ENCODE results near the gene ITCH. TPM values are rescaled to one million over a fixed set of nuclear protein-coding genes. Genes with fewer than 3 reads are reported as not detected.
"Not testable (repeated sequence)": the region's sequence is repeated elsewhere in the genome, so short reads cannot be mapped to it uniquely, and the experiment has no call there.

ITCH gene
- total RNA-seq, 4 donors from 2014 or later = 35.2 to 82.8 (median 65.3) TPM

DNA sequence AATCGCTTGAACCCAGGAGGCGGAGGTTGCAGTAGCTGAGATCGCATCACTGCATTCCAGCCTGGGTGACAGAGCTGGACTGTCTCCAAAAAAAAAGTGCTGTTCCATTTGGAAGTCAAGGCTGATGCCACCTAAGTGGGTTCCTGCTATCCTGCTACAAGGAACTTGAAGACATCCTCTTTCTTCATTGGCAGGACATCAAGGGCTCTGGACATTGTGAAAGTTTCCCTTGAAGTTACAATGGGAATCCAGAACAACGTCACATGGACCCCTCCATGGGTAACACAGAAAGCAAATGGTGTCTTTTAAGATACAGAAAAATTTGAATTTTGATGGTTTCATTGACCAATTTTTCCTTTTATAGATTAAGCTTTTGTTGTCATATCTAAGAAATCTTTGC, 15.5 kb upstream of the ITCH start:
- 87% methylated on average over 4 of the region's 4 CpGs; no CpG with 5 or more reads in 1 of the 2 donors for WGBS, 2 donors (ENCODE audit: low coverage in 1 of 2)
- in situ Hi-C loops (cut with MboI; ENCODE audit: low pct_ligation_motif_present in 1 of 4, low pct_unique_long_range_greater_than_20kb in 1 of 4, low sequenced_read_pairs in 3 of 4) (no loop called here), intact Hi-C loops (cut with DNase I; ENCODE audit: low total_unique reads) (no loop called here)
- no peak for DNase-seq
- Histone ChIP-seq H3K27ac (no peak overlapping the region), H3K4me1 (peaks cover 0 to 22% (median 5%) of the 10 kb centered on the region in 4 donors), H3K36me3 (no peaks in the 10 kb centered on the region), H3K9me3 (no peaks in the 10 kb centered on the region), H3K4me3 (no peak overlapping the region), H3K27me3 (no peaks in the 10 kb centered on the region)
- TF ChIP-seq POLR2AphosphoS5 (IDR thresholded peaks at IDR 0.05) (no peak), POLR2A (IDR thresholded peaks at IDR 0.05) (no peak), EP300 (IDR thresholded peaks at IDR 0.05; ENCODE audit: low read depth) (no peak)
- TF ChIP-seq, protein P1, sequence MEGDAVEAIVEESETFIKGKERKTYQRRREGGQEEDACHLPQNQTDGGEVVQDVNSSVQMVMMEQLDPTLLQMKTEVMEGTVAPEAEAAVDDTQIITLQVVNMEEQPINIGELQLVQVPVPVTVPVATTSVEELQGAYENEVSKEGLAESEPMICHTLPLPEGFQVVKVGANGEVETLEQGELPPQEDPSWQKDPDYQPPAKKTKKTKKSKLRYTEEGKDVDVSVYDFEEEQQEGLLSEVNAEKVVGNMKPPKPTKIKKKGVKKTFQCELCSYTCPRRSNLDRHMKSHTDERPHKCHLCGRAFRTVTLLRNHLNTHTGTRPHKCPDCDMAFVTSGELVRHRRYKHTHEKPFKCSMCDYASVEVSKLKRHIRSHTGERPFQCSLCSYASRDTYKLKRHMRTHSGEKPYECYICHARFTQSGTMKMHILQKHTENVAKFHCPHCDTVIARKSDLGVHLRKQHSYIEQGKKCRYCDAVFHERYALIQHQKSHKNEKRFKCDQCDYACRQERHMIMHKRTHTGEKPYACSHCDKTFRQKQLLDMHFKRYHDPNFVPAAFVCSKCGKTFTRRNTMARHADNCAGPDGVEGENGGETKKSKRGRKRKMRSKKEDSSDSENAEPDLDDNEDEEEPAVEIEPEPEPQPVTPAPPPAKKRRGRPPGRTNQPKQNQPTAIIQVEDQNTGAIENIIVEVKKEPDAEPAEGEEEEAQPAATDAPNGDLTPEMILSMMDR (IDR thresholded peaks at IDR 0.05) = no peak

DNA sequence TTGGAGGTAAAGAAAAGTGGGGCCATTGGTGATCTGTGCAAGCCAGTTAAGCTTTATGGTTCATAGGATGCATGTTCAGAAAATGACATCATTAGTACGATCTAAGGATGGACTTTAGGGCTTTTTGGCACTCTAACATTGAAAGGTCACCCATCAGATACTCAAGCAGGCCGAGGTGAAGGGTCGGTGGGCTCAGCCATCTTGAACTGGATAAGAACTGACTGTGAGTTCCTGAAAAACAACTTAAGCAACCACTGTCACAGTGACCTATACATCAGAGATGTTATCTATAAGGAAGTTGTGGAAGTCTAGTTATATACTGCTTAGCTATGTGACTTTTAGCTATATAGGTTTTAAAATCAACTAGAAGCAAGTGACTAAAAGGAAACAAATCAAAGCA, 13.0 kb upstream of the ITCH start:
- no peak for DNase-seq
- in situ Hi-C loops (cut with MboI; ENCODE audit: low pct_ligation_motif_present in 1 of 4, low pct_unique_long_range_greater_than_20kb in 1 of 4, low sequenced_read_pairs in 3 of 4) = no loop called here
- H3K4me3 ChIP-seq = no peak overlapping the region
- H3K9me3 ChIP-seq = no peaks in the 10 kb centered on the region
- 50 to 69% methylated on average over 1 to 3 of the region's 3 CpGs for WGBS, 2 donors (ENCODE audit: low coverage in 1 of 2)
- H3K4me1 ChIP-seq = peaks cover 0 to 4% (median 0%) of the 10 kb centered on the region in 4 donors
- intact Hi-C loops (cut with DNase I; ENCODE audit: low total_unique reads) = no loop called here
- no peak overlapping the region for H3K27ac ChIP-seq
- H3K27me3 ChIP-seq = no peaks in the 10 kb centered on the region
- no peak for TF ChIP-seq EP300 (IDR thresholded peaks at IDR 0.05; ENCODE audit: low read depth)
- TF ChIP-seq, protein P1 (IDR thresholded peaks at IDR 0.05) = no peak
- TF ChIP-seq POLR2AphosphoS5 (IDR thresholded peaks at IDR 0.05) = no peak
- TF ChIP-seq POLR2A (IDR thresholded peaks at IDR 0.05) = no peak
- no peaks in the 10 kb centered on the region for H3K36me3 ChIP-seq

DNA sequence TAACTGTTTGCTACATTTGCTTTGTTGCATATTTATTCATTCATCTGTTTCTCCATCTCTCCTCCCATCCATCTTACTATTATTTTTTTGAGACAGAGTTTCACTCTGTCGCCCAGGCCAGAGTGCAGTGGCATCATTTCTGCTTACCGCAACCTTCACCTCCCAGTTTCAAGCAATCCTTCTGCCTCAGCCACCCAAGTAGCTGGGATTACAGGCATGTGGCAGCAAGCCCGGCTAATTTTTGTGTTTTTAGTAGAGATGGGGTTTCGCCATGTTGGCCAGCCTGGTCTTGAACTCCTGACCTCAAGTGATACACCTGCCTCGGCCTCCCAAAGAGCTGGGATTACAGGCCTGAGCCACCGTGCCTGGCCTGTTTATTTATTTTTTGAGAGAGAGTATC, 9.6 kb upstream of the ITCH start:
- H3K9me3 ChIP-seq; intact Hi-C loops (cut with DNase I; ENCODE audit: low total_unique reads); H3K27me3 ChIP-seq; H3K4me1 ChIP-seq; H3K36me3 ChIP-seq; H3K4me3 ChIP-seq; H3K27ac ChIP-seq; in situ Hi-C loops (cut with MboI; ENCODE audit: low pct_ligation_motif_present in 1 of 4, low pct_unique_long_range_greater_than_20kb in 1 of 4, low sequenced_read_pairs in 3 of 4); DNase-seq: not testable (repeated sequence)
- 83 to 100% methylated on average over 2 to 6 of the region's 6 CpGs for WGBS, 2 donors (ENCODE audit: low coverage in 1 of 2)

DNA sequence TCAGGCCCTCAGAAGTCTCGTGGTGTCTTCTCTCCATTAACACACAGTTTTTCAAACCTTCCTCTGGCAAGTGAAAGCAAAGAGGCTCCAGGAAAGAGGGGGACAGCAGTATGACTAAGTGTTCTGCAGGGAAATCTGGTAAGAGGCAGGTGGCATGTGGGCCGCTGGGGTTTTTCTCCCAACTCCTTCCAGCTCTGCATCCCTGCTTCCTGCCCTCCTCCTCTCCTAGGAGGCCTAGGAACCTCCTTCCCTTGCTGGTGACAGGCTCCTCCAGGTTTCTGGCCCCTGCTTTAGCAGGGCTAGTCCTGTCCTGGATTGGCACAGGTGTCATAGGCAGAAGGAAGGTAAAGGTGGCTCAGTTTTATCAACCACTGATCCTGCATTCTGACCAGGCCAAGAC, 7.6 kb upstream of the ITCH start:
- Histone ChIP-seq H3K36me3 (no peaks in the 10 kb centered on the region), H3K27me3 (no peaks in the 10 kb centered on the region), H3K4me3 (no peak overlapping the region), H3K27ac (no peak overlapping the region), H3K9me3 (no peaks in the 10 kb centered on the region), H3K4me1 (no peaks in the 10 kb centered on the region)
- intact Hi-C loops (cut with DNase I; ENCODE audit: low total_unique reads) (no loop called here), in situ Hi-C loops (cut with MboI; ENCODE audit: low pct_ligation_motif_present in 1 of 4, low pct_unique_long_range_greater_than_20kb in 1 of 4, low sequenced_read_pairs in 3 of 4) (no loop called here)
- 38 to 77% methylated on average over 1 to 2 of the region's 2 CpGs for WGBS, 2 donors (ENCODE audit: low coverage in 1 of 2)
- TF ChIP-seq EP300 (IDR thresholded peaks at IDR 0.05; ENCODE audit: low read depth) (no peak), POLR2A (IDR thresholded peaks at IDR 0.05) (no peak), POLR2AphosphoS5 (IDR thresholded peaks at IDR 0.05) (no peak)
- TF ChIP-seq, protein P1 (IDR thresholded peaks at IDR 0.05) = no peak
- no peak for DNase-seq

DNA sequence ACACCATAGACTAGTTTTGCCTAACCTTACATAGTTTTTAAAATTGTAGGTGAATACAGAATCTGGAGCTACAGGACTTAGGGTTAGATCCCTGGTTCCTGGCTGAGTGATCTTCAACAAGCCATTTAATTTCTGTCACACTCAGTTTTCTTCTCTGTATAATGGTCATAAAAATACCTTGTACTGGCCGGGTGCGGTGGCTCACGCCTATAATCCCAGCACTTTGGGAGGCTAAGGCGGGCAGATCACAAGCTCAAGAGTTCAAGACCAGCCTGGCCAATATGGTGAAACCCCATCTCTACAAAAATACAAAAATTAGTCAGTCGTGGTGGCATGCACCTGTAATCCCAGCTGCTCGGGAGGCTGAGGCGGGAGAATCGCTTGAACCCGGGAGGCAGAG, 3.3 kb upstream of the ITCH start:
- DNase-seq; H3K27me3 ChIP-seq; H3K9me3 ChIP-seq; H3K36me3 ChIP-seq; H3K27ac ChIP-seq; intact Hi-C loops (cut with DNase I; ENCODE audit: low total_unique reads); in situ Hi-C loops (cut with MboI; ENCODE audit: low pct_ligation_motif_present in 1 of 4, low pct_unique_long_range_greater_than_20kb in 1 of 4, low sequenced_read_pairs in 3 of 4); H3K4me3 ChIP-seq: not testable (repeated sequence)
- peaks cover 7 to 19% (median 14%) of the 10 kb centered on the region in 4 donors for H3K4me1 ChIP-seq
- 77 to 100% methylated on average over 4 to 9 of the region's 9 CpGs for WGBS, 2 donors (ENCODE audit: low coverage in 1 of 2)

Measured in transverse colon (tissue), 4 donors.